ENCODE data around the gene SCRT2. TPM values are rescaled to one million over a fixed set of nuclear protein-coding genes. Genes with fewer than 3 reads are reported as not detected.

The SCRT2 gene
- total RNA-seq, 1 experiment from 2014 or later, result not detected

DNA sequence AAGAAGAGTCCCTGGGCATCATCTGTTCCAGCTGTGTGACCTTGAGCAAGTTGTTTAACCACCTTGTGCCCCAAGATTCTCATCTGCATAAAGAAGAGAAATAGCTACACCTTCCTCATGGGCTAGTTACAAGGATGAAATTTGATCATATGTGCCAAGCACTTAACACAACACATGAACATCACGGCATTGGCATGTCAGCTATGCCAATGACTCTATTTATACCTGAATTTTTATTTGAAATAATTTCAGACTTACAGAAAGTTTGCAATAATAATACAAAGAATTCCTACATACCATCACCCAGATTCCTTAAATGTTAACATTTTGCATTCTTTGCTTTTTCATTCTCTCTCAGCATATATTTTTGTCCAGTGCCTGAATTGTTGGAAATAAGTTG lies 44.5 kb downstream of the SCRT2 start:
- ChIA-PET POLR2A (no interaction called here), RAD21 (ENCODE audit: low non-redundant PET in 1 of 2, low total read pairs in 2 of 2, uncharacterized antibody in 2 of 2, unreplicated experiment in 2 of 2) (no interaction called here), CTCF (interaction anchor here (1.4 kb wide), 1 partner anchor 14 kb away, joined by 7 read pairs; no protein-coding TSS in a partner anchor)
- no peak overlapping the region for H3K4me2 ChIP-seq (ENCODE audit: low read length)
- no peak overlapping the region for H3K27ac ChIP-seq (ENCODE audit: low read depth, low read length)
- H3K4me3 ChIP-seq (replicated peaks in 1 of 2; ENCODE audit: low read depth in 1 of 2, low read length in 2 of 2), result no peak overlapping the region
- no peaks in the 10 kb centered on the region for H4K20me1 ChIP-seq (ENCODE audit: insufficient read depth)
- no TSS peak for BruUV-seq (replicated peaks)
- no peak overlapping the region for H3K9ac ChIP-seq (ENCODE audit: low read length)
- intact Hi-C loops (cut with micrococcal nuclease), result no loop called here
- ATAC-seq (no peak), DNase-seq (ENCODE audit: low read depth, low spot score) (no peak)
- no peaks in the 10 kb centered on the region for H3K27me3 ChIP-seq (ENCODE audit: insufficient read depth, low read length)
- no peaks in the 10 kb centered on the region for H3K36me3 ChIP-seq (ENCODE audit: control insufficient read depth in 1 of 2, insufficient read depth in 2 of 2, low read length in 2 of 2)
- no peak overlapping the region for H2AFZ ChIP-seq (ENCODE audit: low read depth, low read length, poor library complexity, severe bottlenecking)
- no peaks in the 10 kb centered on the region for H3K9me2 ChIP-seq (ENCODE audit: insufficient read depth)
- TF ChIP-seq, protein P1, sequence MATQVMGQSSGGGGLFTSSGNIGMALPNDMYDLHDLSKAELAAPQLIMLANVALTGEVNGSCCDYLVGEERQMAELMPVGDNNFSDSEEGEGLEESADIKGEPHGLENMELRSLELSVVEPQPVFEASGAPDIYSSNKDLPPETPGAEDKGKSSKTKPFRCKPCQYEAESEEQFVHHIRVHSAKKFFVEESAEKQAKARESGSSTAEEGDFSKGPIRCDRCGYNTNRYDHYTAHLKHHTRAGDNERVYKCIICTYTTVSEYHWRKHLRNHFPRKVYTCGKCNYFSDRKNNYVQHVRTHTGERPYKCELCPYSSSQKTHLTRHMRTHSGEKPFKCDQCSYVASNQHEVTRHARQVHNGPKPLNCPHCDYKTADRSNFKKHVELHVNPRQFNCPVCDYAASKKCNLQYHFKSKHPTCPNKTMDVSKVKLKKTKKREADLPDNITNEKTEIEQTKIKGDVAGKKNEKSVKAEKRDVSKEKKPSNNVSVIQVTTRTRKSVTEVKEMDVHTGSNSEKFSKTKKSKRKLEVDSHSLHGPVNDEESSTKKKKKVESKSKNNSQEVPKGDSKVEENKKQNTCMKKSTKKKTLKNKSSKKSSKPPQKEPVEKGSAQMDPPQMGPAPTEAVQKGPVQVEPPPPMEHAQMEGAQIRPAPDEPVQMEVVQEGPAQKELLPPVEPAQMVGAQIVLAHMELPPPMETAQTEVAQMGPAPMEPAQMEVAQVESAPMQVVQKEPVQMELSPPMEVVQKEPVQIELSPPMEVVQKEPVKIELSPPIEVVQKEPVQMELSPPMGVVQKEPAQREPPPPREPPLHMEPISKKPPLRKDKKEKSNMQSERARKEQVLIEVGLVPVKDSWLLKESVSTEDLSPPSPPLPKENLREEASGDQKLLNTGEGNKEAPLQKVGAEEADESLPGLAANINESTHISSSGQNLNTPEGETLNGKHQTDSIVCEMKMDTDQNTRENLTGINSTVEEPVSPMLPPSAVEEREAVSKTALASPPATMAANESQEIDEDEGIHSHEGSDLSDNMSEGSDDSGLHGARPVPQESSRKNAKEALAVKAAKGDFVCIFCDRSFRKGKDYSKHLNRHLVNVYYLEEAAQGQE (IDR thresholded peaks at IDR 0.05; ENCODE audit: low read depth), result no peak
- no peak for TF ChIP-seq CEBPB (IDR thresholded peaks at IDR 0.05; ENCODE audit: low read depth)
- no peak for TF ChIP-seq POLR2AphosphoS5 (IDR thresholded peaks at IDR 0.05; ENCODE audit: low read depth, low read length)
- no peak for TF ChIP-seq JUND (IDR thresholded peaks at IDR 0.05)
- no peak for TF ChIP-seq POLR2A (IDR thresholded peaks at IDR 0.05; ENCODE audit: borderline replicate concordance, extremely low read depth, insufficient read depth, insufficient read length)
- TF ChIP-seq CBX3 (IDR thresholded peaks at IDR 0.05; ENCODE audit: low read depth), result no peak
- TF ChIP-seq, protein P2, sequence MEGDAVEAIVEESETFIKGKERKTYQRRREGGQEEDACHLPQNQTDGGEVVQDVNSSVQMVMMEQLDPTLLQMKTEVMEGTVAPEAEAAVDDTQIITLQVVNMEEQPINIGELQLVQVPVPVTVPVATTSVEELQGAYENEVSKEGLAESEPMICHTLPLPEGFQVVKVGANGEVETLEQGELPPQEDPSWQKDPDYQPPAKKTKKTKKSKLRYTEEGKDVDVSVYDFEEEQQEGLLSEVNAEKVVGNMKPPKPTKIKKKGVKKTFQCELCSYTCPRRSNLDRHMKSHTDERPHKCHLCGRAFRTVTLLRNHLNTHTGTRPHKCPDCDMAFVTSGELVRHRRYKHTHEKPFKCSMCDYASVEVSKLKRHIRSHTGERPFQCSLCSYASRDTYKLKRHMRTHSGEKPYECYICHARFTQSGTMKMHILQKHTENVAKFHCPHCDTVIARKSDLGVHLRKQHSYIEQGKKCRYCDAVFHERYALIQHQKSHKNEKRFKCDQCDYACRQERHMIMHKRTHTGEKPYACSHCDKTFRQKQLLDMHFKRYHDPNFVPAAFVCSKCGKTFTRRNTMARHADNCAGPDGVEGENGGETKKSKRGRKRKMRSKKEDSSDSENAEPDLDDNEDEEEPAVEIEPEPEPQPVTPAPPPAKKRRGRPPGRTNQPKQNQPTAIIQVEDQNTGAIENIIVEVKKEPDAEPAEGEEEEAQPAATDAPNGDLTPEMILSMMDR (IDR thresholded peaks at IDR 0.05 in 2 of 3, conservative IDR thresholded peaks at IDR 0.05 in 1 of 3; ENCODE audit: borderline replicate concordance in 1 of 3, insufficient read depth in 1 of 3, low read depth in 2 of 3, low read length in 2 of 3), result no peak
- TF ChIP-seq, protein P3, sequence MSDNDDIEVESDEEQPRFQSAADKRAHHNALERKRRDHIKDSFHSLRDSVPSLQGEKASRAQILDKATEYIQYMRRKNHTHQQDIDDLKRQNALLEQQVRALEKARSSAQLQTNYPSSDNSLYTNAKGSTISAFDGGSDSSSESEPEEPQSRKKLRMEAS (IDR thresholded peaks at IDR 0.05), result no peak
- TF ChIP-seq SIN3A (IDR thresholded peaks at IDR 0.05; ENCODE audit: low read depth), result no peak
- TF ChIP-seq ZNF274 (IDR thresholded peaks at IDR 0.05; ENCODE audit: low read depth, low read length), result no peak
- TF ChIP-seq, protein P4, sequence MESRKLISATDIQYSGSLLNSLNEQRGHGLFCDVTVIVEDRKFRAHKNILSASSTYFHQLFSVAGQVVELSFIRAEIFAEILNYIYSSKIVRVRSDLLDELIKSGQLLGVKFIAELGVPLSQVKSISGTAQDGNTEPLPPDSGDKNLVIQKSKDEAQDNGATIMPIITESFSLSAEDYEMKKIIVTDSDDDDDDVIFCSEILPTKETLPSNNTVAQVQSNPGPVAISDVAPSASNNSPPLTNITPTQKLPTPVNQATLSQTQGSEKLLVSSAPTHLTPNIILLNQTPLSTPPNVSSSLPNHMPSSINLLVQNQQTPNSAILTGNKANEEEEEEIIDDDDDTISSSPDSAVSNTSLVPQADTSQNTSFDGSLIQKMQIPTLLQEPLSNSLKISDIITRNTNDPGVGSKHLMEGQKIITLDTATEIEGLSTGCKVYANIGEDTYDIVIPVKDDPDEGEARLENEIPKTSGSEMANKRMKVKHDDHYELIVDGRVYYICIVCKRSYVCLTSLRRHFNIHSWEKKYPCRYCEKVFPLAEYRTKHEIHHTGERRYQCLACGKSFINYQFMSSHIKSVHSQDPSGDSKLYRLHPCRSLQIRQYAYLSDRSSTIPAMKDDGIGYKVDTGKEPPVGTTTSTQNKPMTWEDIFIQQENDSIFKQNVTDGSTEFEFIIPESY (IDR thresholded peaks at IDR 0.05; ENCODE audit: extremely low read depth, insufficient replicate concordance, low read length), result no peak
- TF ChIP-seq EZH2phosphoT487 (IDR thresholded peaks at IDR 0.05; ENCODE audit: borderline replicate concordance), result no peak
- TF ChIP-seq ZFX (IDR thresholded peaks at IDR 0.05), result no peak
- TF ChIP-seq ELF1 (IDR thresholded peaks at IDR 0.05; ENCODE audit: borderline replicate concordance, low read depth), result no peak
- no peak for TF ChIP-seq SP1 (IDR thresholded peaks at IDR 0.05; ENCODE audit: low read depth)
- TF ChIP-seq EGR1 (IDR thresholded peaks at IDR 0.05; ENCODE audit: low read depth), result no peak
- TF ChIP-seq YY1 (IDR thresholded peaks at IDR 0.05; ENCODE audit: extremely low read depth, insufficient replicate concordance, low read depth, low read length), result no peak
- H3K4me1 ChIP-seq (ENCODE audit: control insufficient read depth in 1 of 2, insufficient read depth in 2 of 2, low read length in 2 of 2), result no peaks in the 10 kb centered on the region
- H3K79me2 ChIP-seq (ENCODE audit: insufficient read depth, low read length), result no peaks in the 10 kb centered on the region
- H3K9me3 ChIP-seq (ENCODE audit: control insufficient read depth in 1 of 2, insufficient read depth in 1 of 2, low read depth in 1 of 2, low read length in 2 of 2), result no peaks in the 10 kb centered on the region

All from HCT116 (cell line).